GM19467 (cell line): ENCODE data around the gene ANO2.

Experiments used
- ATAC-seq: cut with Tn5 transposase; IDR thresholded peaks from one replicate; pipeline ENCODE4 v1.9.1; 2021; ENCODE audit warnings: mild to moderate bottlenecking, moderate library complexity; ENCODE audit not compliant: unreplicated experiment

Gene ANO2

GRCh38 chr12:5522432-5523335 lies 422.4 kb downstream of the ANO2 start:
- ATAC-seq = no peak

- ATAC-seq = no peak
Observed at GRCh38 chr12:5521456-5522325, 423.4 kb downstream of the ANO2 start.

GRCh38 chr12:5520831-5521230 lies 424.2 kb downstream of the ANO2 start:
- no peak for ATAC-seq

DNA sequence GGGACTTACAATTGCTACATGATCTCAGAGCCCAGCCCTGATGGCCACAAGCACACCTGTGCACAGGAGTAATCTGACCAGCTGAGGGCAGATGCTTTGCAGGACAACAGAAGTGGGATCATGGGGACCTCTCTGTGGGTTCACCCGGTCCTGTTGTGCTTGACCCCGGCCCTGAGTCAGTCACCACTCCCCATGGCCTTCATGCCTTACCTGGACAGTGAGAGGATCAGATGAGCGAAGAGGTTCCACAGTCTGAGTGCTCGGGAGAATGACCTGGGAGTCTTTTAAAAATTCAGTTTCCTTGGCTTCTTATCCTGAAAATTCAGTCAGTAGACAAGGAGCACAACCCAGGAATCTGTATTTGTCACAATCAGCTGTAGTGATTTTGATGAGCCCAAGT lies 425.0 kb downstream of the ANO2 start:
- ATAC-seq = no peak

- no peak for ATAC-seq
Observed at GRCh38 chr12:5518584-5519365, 426.3 kb downstream of the ANO2 start.

- ATAC-seq = no peak
Observed at GRCh38 chr12:5516371-5517241, 428.5 kb downstream of the ANO2 start.

DNA sequence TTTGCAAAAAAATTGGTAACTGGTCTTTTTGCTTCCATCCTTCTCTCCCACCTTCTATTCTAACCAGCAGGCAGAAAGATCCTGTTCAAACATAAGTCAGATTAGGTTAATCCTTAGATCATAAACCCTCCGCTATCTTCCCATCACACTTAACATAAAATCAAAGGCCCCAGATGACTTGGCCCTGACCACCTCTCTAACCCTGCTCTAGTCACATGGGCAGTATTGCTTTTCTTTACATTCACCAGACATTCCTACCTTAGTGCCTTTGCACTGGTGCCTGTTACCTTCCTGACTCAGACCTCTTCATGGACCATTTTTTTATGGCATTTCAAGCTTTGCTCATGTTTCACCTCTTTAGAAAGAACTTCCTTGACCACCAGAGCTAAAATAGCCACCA lies 429.6 kb downstream of the ANO2 start:
- no peak for ATAC-seq

- ATAC-seq = no peak
Observed at GRCh38 chr12:5514545-5514944, 430.5 kb downstream of the ANO2 start.

DNA sequence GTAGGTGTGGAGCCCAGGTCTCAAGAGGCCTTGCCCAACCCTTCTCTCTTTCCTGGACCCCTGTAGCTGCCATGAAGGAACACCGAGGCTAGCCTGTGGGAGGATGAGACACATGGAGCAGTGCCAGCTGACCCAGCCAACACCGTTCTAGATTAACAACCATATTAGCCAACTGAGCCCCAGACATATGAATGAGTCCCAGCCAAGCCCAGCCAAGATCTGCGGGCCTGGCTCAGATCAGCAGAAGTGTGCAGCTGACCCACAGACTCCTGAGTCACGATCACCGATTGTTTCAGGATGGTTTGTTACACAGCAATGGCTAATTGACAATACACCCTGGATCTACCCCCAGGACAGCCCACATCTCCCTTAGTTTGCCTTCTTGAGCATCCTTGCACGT lies 431.0 kb downstream of the ANO2 start:
- no peak for ATAC-seq

GRCh38 chr12:5513406-5513805 lies 431.7 kb downstream of the ANO2 start:
- no peak for ATAC-seq
